Stimulated activated CD8-positive, alpha-beta memory T cell treated with anti-CD3 and anti-CD28 coated beads, Interleukin-15, amount 100 ng/mL, for 48 hours (primary cell): ENCODE measurements around the gene PAXIP1.
"Not testable (repeated sequence)": the region's sequence is repeated elsewhere in the genome, so short reads cannot be mapped to it uniquely, and the experiment has no call there.

ENCODE experiments used
- DNase-seq, 2 donors: peaks; one replicate each; pipeline ENCODE4 v3.0.0-alpha.2; 2020; ENCODE audit warnings: low read depth in 2 of 2

Gene PAXIP1

GRCh38 chr7:155003092-155003375 lies at the start of gene PAXIP1:
Gene PAXIP1 (minus strand): TSS chr7:155003124. CDS start chr7:155002929, 195 bp downstream.
- peak; percentile 43 to 55 for DNase-seq

- no peak for DNase-seq
Observed at GRCh38 chr7:155051355-155051754, 48.4 kb upstream of the PAXIP1 start.

- DNase-seq, result no peak
Observed at GRCh38 chr7:155048006-155048405, 45.1 kb upstream of the PAXIP1 start.

GRCh38 chr7:155043756-155044155 lies 40.8 kb upstream of the PAXIP1 start:
- no peak for DNase-seq

- DNase-seq, result no peak
Observed at GRCh38 chr7:155038335-155038734, 35.4 kb upstream of the PAXIP1 start.

- not testable (repeated sequence) for DNase-seq
Observed at GRCh38 chr7:155034495-155034894, 31.6 kb upstream of the PAXIP1 start.

GRCh38 chr7:155032978-155033377 lies 30.1 kb upstream of the PAXIP1 start:
- no peak for DNase-seq

- DNase-seq, result no peak
Observed at GRCh38 chr7:155027879-155028278, 25.0 kb upstream of the PAXIP1 start.

GRCh38 chr7:155021699-155022145 lies 18.8 kb upstream of the PAXIP1 start:
- no peak for DNase-seq

- no peak for DNase-seq
Observed at GRCh38 chr7:155020996-155021395, 18.1 kb upstream of the PAXIP1 start.

- no peak for DNase-seq
Observed at GRCh38 chr7:155017834-155018233, 14.9 kb upstream of the PAXIP1 start.

GRCh38 chr7:155011086-155011485 lies 8.2 kb upstream of the PAXIP1 start:
- DNase-seq, result no peak

GRCh38 chr7:155009570-155010157 lies 6.7 kb upstream of the PAXIP1 start:
- DNase-seq, result no peak

GRCh38 chr7:155007947-155008346 lies 5.0 kb upstream of the PAXIP1 start:
- no peak for DNase-seq

GRCh38 chr7:155003376-155004214 lies 671 bp upstream of the PAXIP1 start:
- DNase-seq, result peak; percentile 76 to 80

- DNase-seq, result no peak
Observed at GRCh38 chr7:155002411-155003091, 373 bp downstream of the PAXIP1 start.

GRCh38 chr7:155001756-155002410 lies 1.0 kb downstream of the PAXIP1 start:
- DNase-seq, result no peak

GRCh38 chr7:155000795-155001194 lies 2.1 kb downstream of the PAXIP1 start:
- no peak for DNase-seq

- no peak for DNase-seq
Observed at GRCh38 chr7:154998481-154998880, 4.4 kb downstream of the PAXIP1 start.

- DNase-seq, result no peak
Observed at GRCh38 chr7:154997840-154998370, 5.0 kb downstream of the PAXIP1 start.

- DNase-seq, result no peak
Observed at GRCh38 chr7:154996756-154997155, 6.2 kb downstream of the PAXIP1 start.

- no peak for DNase-seq
Observed at GRCh38 chr7:154996101-154996500, 6.8 kb downstream of the PAXIP1 start.
